Prostate gland (tissue), 2 donors: Measurements from ENCODE around the gene GUCY1A1. TPM values are rescaled to one million over a fixed set of nuclear protein-coding genes. Genes with fewer than 3 reads are reported as not detected.

Experiments
- DNase-seq: peaks from one replicate; pipeline ENCODE4 v3.0.0-alpha.2; 2019; ENCODE audit warnings: low spot score
- H3K27ac ChIP-seq, 2 donors: fragments of 200-600 bp; sonication (generic); 2 replicates each; pipeline ENCODE4 v1.5.1; 2017 to 2019
- H3K27me3 ChIP-seq: fragments of 200-600 bp; sonication (generic); replicated peaks from 2 replicates; pipeline ENCODE4 v1.5.1; 2019; ENCODE audit not compliant: insufficient read depth
- H3K36me3 ChIP-seq, 2 donors: fragments of 200-600 bp; sonication (generic); 1 replicate in 1 of 2; 2 replicates in 1 of 2; pipeline versions ENCODE4 v1.5.1 to v1.8.1; 2017 to 2019
- H3K4me1 ChIP-seq: fragments of 200-600 bp; sonication (generic); replicated peaks from 2 replicates; pipeline ENCODE4 v1.5.1; 2019
- H3K4me3 ChIP-seq, 2 donors: fragments of 200-600 bp; sonication (generic); 2 replicates each; pipeline ENCODE4 v1.5.1; 2017 to 2019
- H3K9me3 ChIP-seq: fragments of 200-600 bp; sonication (generic); 2 replicates; pipeline ENCODE4 v1.5.1; 2017
- POLR2A ChIP-seq: fragments of 450-650 bp; IDR thresholded peaks from one replicate; pipeline ENCODE4 v1.6.1; 2016; ENCODE audit warnings: antibody characterized with exemption, mild to moderate bottlenecking
- POLR2AphosphoS5 ChIP-seq: sonication (generic); formaldehyde crosslinking; IDR thresholded peaks from one replicate; pipeline ENCODE4 v1.6.1; 2017; ENCODE audit warnings: antibody characterized with exemption
- WGBS: methylation state at CpG from one replicate; pipeline ENCODE4 v1.1.5; 2018; 5-methylcytosine and 5-hydroxymethylcytosine counted together
- intact Hi-C: fragments of 100-400 bp; cut with DNase I; formaldehyde crosslinking; loops from one replicate; pipeline ENCODE4 v1.14.2; 2022
- total RNA-seq, 2 donors: library from RNA; depleted of rRNA; stranded (reverse); fragments of >200 nt; gene quantifications; one replicate each; pipeline ENCODE4 v1.1.0, GENCODE V29; 2016
- TF ChIP-seq, protein P1 (sequence below), 4 experiments: fragments of 200-600 bp in 2 of 4; fragments of 450-650 bp in 2 of 4; sonication (generic) in 2 of 4; IDR thresholded peaks; 1 replicate in 3 of 4; 2 replicates in 1 of 4; pipeline ENCODE4 v1.5.1; 2016 to 2019; ENCODE audit warnings: antibody characterized with exemption in 4 of 4, mild to moderate bottlenecking in 2 of 4, moderate library complexity in 2 of 4

GUCY1A1 gene
- 100 to 1,000 TPM in 1 of 2 donors, 10 to 100 TPM in 1; 49.8 to 103 TPM for total RNA-seq

GRCh38 chr4:155666344-155667221 is at the start of gene GUCY1A1:
TSS of gene GUCY1A1 (plus strand) at chr4:155666848. CDS start at chr4:155696868, 30,020 bp downstream.
- H3K9me3 ChIP-seq: no peaks in the 10 kb centered on the region
- peak within 1 kb of the TSS; percentile 65 to 72 for H3K4me3 ChIP-seq
- H3K27ac ChIP-seq: peak within 1 kb of the TSS; percentile 94 to 97
- WGBS: 5% methylated on average over 25 of the region's 25 CpGs
- no peaks in the 10 kb centered on the region for H3K36me3 ChIP-seq
- intact Hi-C loops: loop anchor here (5.0 to 10.0 kb wide), 2 partner anchors 142 to 224 kb away; no protein-coding TSS in a partner anchor
- DNase-seq: peak; percentile 37
- no peaks in the 10 kb centered on the region for H3K4me1 ChIP-seq
- no peaks in the 10 kb centered on the region for H3K27me3 ChIP-seq
- peak; percentile 43 for TF ChIP-seq POLR2AphosphoS5
- no peak for TF ChIP-seq POLR2A

- intact Hi-C loops: no loop called here
- DNase-seq: no peak
- TF ChIP-seq, protein P1, sequence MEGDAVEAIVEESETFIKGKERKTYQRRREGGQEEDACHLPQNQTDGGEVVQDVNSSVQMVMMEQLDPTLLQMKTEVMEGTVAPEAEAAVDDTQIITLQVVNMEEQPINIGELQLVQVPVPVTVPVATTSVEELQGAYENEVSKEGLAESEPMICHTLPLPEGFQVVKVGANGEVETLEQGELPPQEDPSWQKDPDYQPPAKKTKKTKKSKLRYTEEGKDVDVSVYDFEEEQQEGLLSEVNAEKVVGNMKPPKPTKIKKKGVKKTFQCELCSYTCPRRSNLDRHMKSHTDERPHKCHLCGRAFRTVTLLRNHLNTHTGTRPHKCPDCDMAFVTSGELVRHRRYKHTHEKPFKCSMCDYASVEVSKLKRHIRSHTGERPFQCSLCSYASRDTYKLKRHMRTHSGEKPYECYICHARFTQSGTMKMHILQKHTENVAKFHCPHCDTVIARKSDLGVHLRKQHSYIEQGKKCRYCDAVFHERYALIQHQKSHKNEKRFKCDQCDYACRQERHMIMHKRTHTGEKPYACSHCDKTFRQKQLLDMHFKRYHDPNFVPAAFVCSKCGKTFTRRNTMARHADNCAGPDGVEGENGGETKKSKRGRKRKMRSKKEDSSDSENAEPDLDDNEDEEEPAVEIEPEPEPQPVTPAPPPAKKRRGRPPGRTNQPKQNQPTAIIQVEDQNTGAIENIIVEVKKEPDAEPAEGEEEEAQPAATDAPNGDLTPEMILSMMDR (IDR thresholded peaks at IDR 0.05): no peak
- TF ChIP-seq POLR2A (no peak), POLR2AphosphoS5 (no peak)
- Histone ChIP-seq H3K36me3 (no peaks in the 10 kb centered on the region), H3K27ac (no peak overlapping the region), H3K27me3 (no peaks in the 10 kb centered on the region), H3K9me3 (no peaks in the 10 kb centered on the region), H3K4me1 (no peaks in the 10 kb centered on the region), H3K4me3 (no peak overlapping the region)
- 26% methylated on average over 3 of the region's 3 CpGs for WGBS
Observed at GRCh38 chr4:155617296-155617695, 49.4 kb upstream of the GUCY1A1 start.

DNA sequence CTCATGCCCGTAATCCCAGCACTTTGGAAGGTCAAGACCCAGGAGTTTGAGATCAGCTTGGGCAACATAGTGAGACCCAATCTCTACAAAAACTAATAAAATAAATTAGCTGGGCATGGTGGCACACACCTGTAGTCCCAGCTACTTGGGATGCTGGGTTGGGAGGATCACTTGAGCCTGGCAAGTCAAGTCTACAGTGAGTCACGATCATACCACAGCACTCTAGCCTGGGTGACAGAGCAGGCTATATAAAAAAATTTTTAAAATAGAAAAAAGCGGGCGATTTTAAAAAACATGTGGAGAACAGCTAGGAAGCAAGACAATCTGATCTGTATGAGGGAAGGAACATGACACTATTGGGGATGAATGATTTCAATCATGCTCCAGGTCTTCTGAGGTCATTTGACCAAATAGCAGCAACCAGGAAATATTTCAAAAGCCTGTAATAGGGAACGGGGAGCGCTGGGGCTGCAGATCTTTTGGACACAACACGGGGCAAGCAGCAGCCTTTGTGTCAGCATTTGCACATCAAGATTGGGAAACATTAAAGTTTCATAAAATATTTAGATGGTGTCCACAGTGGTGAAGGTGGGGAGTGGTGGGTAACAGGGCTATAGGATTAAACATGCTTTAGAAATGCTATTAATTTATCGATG is 48.3 kb upstream of the GUCY1A1 start:
- H3K9me3 ChIP-seq: no peaks in the 10 kb centered on the region
- no peak overlapping the region for H3K4me3 ChIP-seq
- H3K27ac ChIP-seq: no peak overlapping the region
- H3K36me3 ChIP-seq: no peaks in the 10 kb centered on the region
- intact Hi-C loops: no loop called here
- TF ChIP-seq POLR2AphosphoS5 (no peak), POLR2A (no peak)
- TF ChIP-seq, protein P1 (IDR thresholded peaks at IDR 0.05): no peak
- no peaks in the 10 kb centered on the region for H3K27me3 ChIP-seq
- 89% methylated on average over 8 of the region's 8 CpGs for WGBS
- DNase-seq: no peak
- no peaks in the 10 kb centered on the region for H3K4me1 ChIP-seq

- H3K9me3 ChIP-seq: no peaks in the 10 kb centered on the region
- H3K4me1 ChIP-seq: no peaks in the 10 kb centered on the region
- no peaks in the 10 kb centered on the region for H3K36me3 ChIP-seq
- H3K27ac ChIP-seq: no peak overlapping the region
- no peaks in the 10 kb centered on the region for H3K27me3 ChIP-seq
- intact Hi-C loops: no loop called here
- no peak overlapping the region for H3K4me3 ChIP-seq
- TF ChIP-seq POLR2AphosphoS5 (no peak), POLR2A (no peak)
- TF ChIP-seq, protein P1 (IDR thresholded peaks at IDR 0.05): no peak
- DNase-seq: no peak
Observed at GRCh38 chr4:155620637-155621036, 46.0 kb upstream of the GUCY1A1 start.

GRCh38 chr4:155624478-155624877 is 42.2 kb upstream of the GUCY1A1 start:
- no peak for DNase-seq
- Histone ChIP-seq H3K4me1 (no peaks in the 10 kb centered on the region), H3K9me3 (no peaks in the 10 kb centered on the region), H3K36me3 (no peaks in the 10 kb centered on the region), H3K4me3 (no peak overlapping the region), H3K27ac (no peak overlapping the region), H3K27me3 (no peaks in the 10 kb centered on the region)
- intact Hi-C loops: no loop called here
- TF ChIP-seq POLR2AphosphoS5 (no peak), POLR2A (no peak)
- TF ChIP-seq, protein P1 (IDR thresholded peaks at IDR 0.05): no peak
